Endothelial cell (in vitro differentiated cells): ENCODE data around the gene ZNF652. TPM values are rescaled to one million over a fixed set of nuclear protein-coding genes. Genes with fewer than 3 reads are reported as not detected.
A peak's percentile ranks its signal among the peaks of the same experiment; 100 is the strongest.

Experiments used
- DNase-seq: peaks from one replicate; pipeline ENCODE4 v3.0.0; 2021; ENCODE audit warnings: low spot score
- H3K27ac Mint-ChIP-seq: one replicate; pipeline ENCODE4 v1.8.0; 2021; ENCODE audit warnings: mixed read lengths, inconsistent platforms; ENCODE audit not compliant: unreplicated experiment
- H3K27me3 Mint-ChIP-seq: one replicate; pipeline ENCODE4 v1.8.0; 2021; ENCODE audit warnings: mild to moderate bottlenecking, moderate library complexity, mixed read lengths, inconsistent platforms; ENCODE audit not compliant: unreplicated experiment
- H3K36me3 Mint-ChIP-seq: one replicate; pipeline ENCODE4 v1.8.0; 2021; ENCODE audit warnings: mild to moderate bottlenecking, low read depth, mixed read lengths, inconsistent platforms; ENCODE audit not compliant: unreplicated experiment
- H3K4me1 Mint-ChIP-seq: one replicate; pipeline ENCODE4 v1.8.0; 2021; ENCODE audit warnings: mild to moderate bottlenecking, mixed read lengths, inconsistent platforms; ENCODE audit not compliant: unreplicated experiment
- H3K4me3 Mint-ChIP-seq: one replicate; pipeline ENCODE4 v1.8.0; 2021; ENCODE audit warnings: mild to moderate bottlenecking, mixed read lengths, inconsistent platforms; ENCODE audit not compliant: unreplicated experiment
- H3K9me3 Mint-ChIP-seq: one replicate; pipeline ENCODE4 v1.8.0; 2021; ENCODE audit warnings: mixed read lengths, inconsistent platforms; ENCODE audit not compliant: unreplicated experiment
- total RNA-seq: library from RNA; stranded (reverse); fragmentation: NEBNext Ultra II Directional; extraction: Animal tissue kit (Norgen Biotek cat#: 25700); gene quantifications from one replicate; pipeline ENCODE4 v1.2.1, GENCODE V29; 2021; ENCODE audit not compliant: unreplicated experiment
- TF ChIP-seq, protein P1 (sequence below): fragments of 200-600 bp; sonication (generic); IDR thresholded peaks from one replicate; pipeline ENCODE4 v1.5.0; 2021; ENCODE audit warnings: antibody characterized with exemption; ENCODE audit not compliant: unreplicated experiment

The ZNF652 gene
- total RNA-seq, 1 donor from 2014 or later = 36.0 TPM

DNA sequence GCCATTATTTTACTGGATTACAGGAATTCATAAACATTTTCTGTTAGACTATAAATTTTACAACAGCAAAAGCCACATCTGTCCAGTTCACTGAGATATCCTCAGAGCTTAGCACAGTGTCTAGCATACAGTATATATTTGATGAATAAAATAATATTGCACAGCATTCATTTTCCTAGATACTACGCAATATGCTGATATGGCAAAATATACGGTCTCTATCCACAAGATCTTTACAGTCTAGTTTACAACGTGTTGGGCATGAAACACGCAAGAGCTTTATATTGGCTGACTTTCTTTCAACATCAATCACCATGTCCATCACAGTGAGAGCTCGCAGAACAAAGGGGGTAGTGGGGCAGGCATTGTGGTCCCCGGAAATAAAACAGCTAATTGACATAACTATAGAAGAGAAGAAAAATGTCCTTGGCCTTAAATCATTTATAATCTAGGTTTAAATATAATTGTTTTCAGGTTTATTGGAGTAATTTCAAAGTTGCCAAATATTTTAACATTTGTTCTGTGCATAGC lies 43.5 kb downstream of the ZNF652 start:
- H3K27ac Mint-ChIP-seq = no peak overlapping the region

DNA sequence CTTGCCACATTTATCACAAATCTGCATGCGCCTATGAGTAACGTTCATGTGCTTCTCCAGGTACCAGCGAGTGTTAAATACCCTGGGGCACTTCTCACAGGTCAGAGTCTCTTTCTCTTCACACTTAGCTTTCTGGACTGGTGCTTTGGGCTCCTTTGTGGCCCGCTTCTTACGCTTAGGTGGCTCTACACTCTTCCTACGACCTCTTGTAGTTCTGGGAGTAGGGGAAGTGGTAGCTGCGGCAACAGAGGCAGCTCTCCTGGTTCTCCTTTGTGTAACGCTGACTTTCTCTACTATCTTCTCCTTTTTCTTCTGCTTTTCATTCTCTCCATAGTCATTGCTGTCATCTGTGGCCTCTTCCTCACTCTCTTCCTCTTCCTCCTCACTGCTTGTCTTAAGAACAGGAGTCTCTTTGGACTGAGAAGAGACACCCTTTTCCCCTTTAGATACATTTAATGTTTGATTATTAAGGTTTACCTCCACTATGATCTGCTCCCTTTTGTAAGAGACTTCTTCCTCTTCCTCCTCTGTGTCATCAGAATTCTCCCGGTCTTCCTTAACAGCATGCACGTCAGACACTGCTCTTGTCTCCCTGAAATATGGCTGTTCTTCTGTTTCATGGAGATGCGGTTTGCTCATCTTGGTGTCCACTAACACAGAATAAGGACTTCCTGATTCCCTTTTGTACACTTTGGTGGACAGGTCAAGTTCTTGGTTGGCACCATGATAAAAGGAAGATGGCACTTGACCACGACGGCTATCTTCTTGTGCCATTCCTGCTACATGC lies 45.0 kb downstream of the ZNF652 start:
- TF ChIP-seq, protein P1, sequence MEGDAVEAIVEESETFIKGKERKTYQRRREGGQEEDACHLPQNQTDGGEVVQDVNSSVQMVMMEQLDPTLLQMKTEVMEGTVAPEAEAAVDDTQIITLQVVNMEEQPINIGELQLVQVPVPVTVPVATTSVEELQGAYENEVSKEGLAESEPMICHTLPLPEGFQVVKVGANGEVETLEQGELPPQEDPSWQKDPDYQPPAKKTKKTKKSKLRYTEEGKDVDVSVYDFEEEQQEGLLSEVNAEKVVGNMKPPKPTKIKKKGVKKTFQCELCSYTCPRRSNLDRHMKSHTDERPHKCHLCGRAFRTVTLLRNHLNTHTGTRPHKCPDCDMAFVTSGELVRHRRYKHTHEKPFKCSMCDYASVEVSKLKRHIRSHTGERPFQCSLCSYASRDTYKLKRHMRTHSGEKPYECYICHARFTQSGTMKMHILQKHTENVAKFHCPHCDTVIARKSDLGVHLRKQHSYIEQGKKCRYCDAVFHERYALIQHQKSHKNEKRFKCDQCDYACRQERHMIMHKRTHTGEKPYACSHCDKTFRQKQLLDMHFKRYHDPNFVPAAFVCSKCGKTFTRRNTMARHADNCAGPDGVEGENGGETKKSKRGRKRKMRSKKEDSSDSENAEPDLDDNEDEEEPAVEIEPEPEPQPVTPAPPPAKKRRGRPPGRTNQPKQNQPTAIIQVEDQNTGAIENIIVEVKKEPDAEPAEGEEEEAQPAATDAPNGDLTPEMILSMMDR = no peak
- Mint-ChIP-seq H3K4me1 (peaks cover 5% of the 10 kb centered on the region), H3K9me3 (no peaks in the 10 kb centered on the region), H3K27ac (no peak overlapping the region), H3K27me3 (no peaks in the 10 kb centered on the region), H3K4me3 (no peak overlapping the region), H3K36me3 (no peaks in the 10 kb centered on the region)
- DNase-seq = no peak

More for the DNA sequence above, 43.5 kb downstream of the ZNF652 start:
- DNase-seq = no peak
- no peaks in the 10 kb centered on the region for H3K27me3 Mint-ChIP-seq
- no peak overlapping the region for H3K4me3 Mint-ChIP-seq
- H3K36me3 Mint-ChIP-seq = no peaks in the 10 kb centered on the region
- TF ChIP-seq, protein P1 = no peak
- H3K9me3 Mint-ChIP-seq = no peaks in the 10 kb centered on the region
- H3K4me1 Mint-ChIP-seq = peaks cover 5% of the 10 kb centered on the region

DNA sequence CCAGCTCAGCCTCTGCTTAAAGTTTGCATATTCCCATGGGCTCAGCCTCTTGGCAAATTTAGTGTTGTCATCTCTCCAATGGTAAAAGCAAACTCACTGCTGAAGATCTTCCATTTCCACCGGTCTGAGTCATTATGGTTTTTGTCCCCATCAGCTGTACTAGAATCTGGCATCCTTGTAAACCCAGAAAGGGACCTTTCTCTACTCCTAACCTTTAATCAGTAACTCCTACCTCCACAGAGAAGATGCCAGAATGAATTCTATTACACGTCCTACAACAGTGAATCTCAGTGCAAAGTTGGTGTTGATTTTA lies 45.8 kb downstream of the ZNF652 start:
- no peaks in the 10 kb centered on the region for H3K36me3 Mint-ChIP-seq
- H3K4me3 Mint-ChIP-seq = no peak overlapping the region
- no peak overlapping the region for H3K27ac Mint-ChIP-seq
- peaks cover 5% of the 10 kb centered on the region for H3K4me1 Mint-ChIP-seq
- no peaks in the 10 kb centered on the region for H3K27me3 Mint-ChIP-seq
- TF ChIP-seq, protein P1 = no peak
- H3K9me3 Mint-ChIP-seq = no peaks in the 10 kb centered on the region
- no peak for DNase-seq

DNA sequence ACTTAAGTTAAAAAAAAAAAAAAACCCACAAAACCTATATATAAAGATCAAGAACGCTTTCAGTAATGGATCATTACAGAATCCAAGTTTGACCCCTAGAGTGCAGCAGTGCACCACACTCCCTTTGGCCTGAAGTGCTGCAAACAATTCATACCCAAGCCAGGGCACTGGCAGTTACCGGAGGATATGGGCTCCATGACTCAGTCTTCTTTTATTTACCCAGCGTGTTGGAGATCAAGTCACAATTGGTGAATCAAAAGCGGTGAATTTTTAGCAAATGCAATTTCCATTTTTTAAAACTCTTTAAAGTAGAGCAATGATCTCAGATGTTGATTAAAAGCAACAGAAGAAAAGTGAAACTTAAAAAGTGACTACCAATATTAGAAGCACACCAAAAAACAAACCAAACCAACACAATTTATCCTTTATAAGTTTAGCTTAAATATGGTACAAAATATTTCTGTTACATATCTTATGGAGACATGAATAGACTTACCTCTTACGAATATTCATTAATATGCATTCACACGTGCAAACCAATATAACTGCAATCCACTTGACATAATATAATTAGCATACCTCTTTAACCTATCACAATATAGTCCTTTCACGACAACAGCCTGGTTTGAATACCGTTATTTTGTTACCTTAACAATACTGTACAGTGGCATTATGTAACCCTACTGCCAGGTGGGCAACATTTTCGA lies 46.3 kb downstream of the ZNF652 start:
- no peaks in the 10 kb centered on the region for H3K9me3 Mint-ChIP-seq
- H3K4me1 Mint-ChIP-seq = peaks cover 5% of the 10 kb centered on the region
- H3K27ac Mint-ChIP-seq = no peak overlapping the region
- H3K27me3 Mint-ChIP-seq = no peaks in the 10 kb centered on the region
- TF ChIP-seq, protein P1 = peak; percentile 37
- peak; percentile 65 for DNase-seq
- H3K36me3 Mint-ChIP-seq = no peaks in the 10 kb centered on the region
- H3K4me3 Mint-ChIP-seq = no peak overlapping the region

DNA sequence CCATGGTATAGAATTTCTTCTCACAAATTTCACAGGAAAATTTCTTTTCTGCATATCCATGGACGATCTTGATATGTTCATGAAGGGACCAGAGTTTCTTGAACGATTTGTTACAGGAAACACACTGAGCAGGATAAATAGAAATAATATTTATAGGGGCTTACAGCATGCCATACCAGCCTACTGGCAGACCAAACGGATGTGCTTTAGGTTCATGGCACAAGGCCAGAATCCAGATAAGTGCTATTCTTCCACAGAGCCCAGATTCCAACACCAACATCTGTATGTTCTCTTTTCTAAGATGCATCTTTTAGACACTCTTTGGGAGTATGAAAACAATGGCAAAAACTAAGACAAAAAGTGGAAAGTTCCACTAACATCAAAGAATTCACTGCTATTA lies 49.3 kb downstream of the ZNF652 start:
- Mint-ChIP-seq H3K4me1 (peaks cover 5% of the 10 kb centered on the region), H3K27ac (no peak overlapping the region), H3K36me3 (no peaks in the 10 kb centered on the region), H3K9me3 (no peaks in the 10 kb centered on the region), H3K4me3 (no peak overlapping the region), H3K27me3 (no peaks in the 10 kb centered on the region)
- TF ChIP-seq, protein P1 = no peak
- no peak for DNase-seq
